ENCODE measurements around the gene NPDC1.
"Not testable (repeated sequence)": the region's sequence is repeated elsewhere in the genome, so short reads cannot be mapped to it uniquely, and the experiment has no call there.

NPDC1 gene

GRCh38 chr9:137011156-137011555, 34.8 kb downstream of the NPDC1 start:
- DNase-seq (ENCODE audit: low spot score): no peak

- DNase-seq (ENCODE audit: low spot score): no peak
These were observed 35.8 kb downstream of the NPDC1 start for GRCh38 chr9:137009938-137010732.

GRCh38 chr9:137009217-137009616, 36.8 kb downstream of the NPDC1 start:
- no peak for DNase-seq (ENCODE audit: low spot score)

DNA sequence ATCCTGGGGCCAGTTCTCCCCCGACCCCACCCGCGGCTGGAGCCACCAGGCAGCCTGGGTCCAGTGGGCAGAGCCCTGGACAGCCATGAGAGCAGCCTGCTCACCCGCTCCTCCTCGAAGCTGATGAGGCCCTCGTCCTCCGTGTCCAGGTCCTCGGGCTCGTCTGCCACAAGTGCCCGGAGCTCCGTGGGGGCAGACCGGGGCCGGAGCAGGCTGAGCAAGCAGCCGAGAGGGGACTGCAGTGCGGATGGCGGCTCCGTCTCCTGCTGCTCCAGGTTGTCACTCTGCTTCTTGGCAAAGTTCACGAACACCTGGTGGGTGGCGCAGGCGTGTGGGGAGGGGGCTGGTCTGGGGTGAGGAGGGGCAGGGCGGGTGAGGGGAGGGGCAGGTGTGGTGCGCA, 37.7 kb downstream of the NPDC1 start:
- no peak for DNase-seq (ENCODE audit: low spot score)

GRCh38 chr9:137007816-137008270, 38.1 kb downstream of the NPDC1 start:
- DNase-seq (ENCODE audit: low spot score): no peak

DNA sequence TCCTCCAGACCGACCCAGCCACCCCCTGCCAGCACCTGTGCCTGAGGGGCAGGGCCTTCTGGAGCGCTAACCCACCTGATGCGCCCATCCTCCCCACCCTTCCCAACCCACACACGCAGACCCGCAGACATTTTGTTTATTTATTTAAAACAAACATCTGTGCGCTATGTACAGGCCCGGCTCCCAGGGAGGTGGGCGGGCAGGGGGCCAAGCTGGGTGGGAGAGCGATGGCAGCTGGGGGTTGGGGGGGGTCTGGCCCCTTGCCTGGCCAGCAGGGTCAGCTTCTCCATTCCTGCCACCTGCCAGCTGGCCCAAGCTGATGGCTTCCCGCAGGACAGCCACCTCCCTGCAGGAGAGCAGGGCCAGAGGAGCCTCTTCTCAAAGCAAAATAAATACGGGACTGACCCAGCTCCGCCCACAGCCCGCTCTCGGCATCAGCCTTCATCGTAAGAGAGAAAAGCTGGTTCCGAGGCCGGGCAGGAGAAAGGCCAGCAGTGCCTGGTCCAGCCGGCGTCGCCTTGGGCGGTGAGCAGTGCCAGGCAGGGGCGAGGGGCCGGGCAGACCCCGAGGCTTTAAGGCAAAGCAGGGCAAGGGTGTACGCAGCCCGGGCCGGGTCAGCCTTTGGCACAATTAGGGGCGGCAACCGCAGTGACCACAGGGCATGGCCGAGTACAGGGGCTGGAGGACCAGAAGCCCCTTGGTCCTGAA, 38.7 kb downstream of the NPDC1 start:
- no peak for DNase-seq (ENCODE audit: low spot score)

GRCh38 chr9:137006116-137007003, 39.6 kb downstream of the NPDC1 start:
- DNase-seq (ENCODE audit: low spot score): no peak

- not testable (repeated sequence) for DNase-seq (ENCODE audit: low spot score)
These were observed 41.7 kb downstream of the NPDC1 start for GRCh38 chr9:137004285-137004684.

GRCh38 chr9:137002646-137003041, 43.3 kb downstream of the NPDC1 start:
- DNase-seq (ENCODE audit: low spot score): no peak

GRCh38 chr9:137001857-137002645, 43.9 kb downstream of the NPDC1 start:
- DNase-seq (ENCODE audit: low spot score): no peak

GRCh38 chr9:137000177-137000930, 45.6 kb downstream of the NPDC1 start:
- DNase-seq (ENCODE audit: low spot score): no peak

- no peak for DNase-seq (ENCODE audit: low spot score)
These were observed 48.1 kb downstream of the NPDC1 start for GRCh38 chr9:136997830-136998234.

GRCh38 chr9:136997371-136997770, 48.6 kb downstream of the NPDC1 start:
- DNase-seq (ENCODE audit: low spot score): no peak

GRCh38 chr9:136996361-136997292, 49.4 kb downstream of the NPDC1 start, which contains the start of gene CLIC3:
Gene CLIC3, minus strand, starts transcription at chr9:136996568. Its CDS starts 25 bp downstream, at chr9:136996543.
- DNase-seq (ENCODE audit: low spot score): no peak

- no peak for DNase-seq (ENCODE audit: low spot score)
These were observed 50.1 kb downstream of the NPDC1 start for GRCh38 chr9:136995772-136996311.

GRCh38 chr9:136995362-136995761, 50.6 kb downstream of the NPDC1 start:
- no peak for DNase-seq (ENCODE audit: low spot score)

GRCh38 chr9:136994888-136995230, 51.1 kb downstream of the NPDC1 start:
- DNase-seq (ENCODE audit: low spot score): no peak

GRCh38 chr9:136994180-136994887, 51.6 kb downstream of the NPDC1 start:
- DNase-seq (ENCODE audit: low spot score): no peak
